Loucy (cell line): ENCODE measurements around the gene MLH1.

Experiments used
- CTCF ChIP-seq: fragments of 200-600 bp; sonication (generic); conservative IDR thresholded peaks from 2 replicates; pipeline ENCODE4 v1.5.1; 2014; ENCODE audit warnings: mild to moderate bottlenecking, antibody characterized with exemption, low read length
- EZH2phosphoT487 ChIP-seq: fragments of 200-600 bp; IDR thresholded peaks from 2 replicates; pipeline ENCODE4 v1.6.1; 2018; ENCODE audit warnings: antibody characterized with exemption, mild to moderate bottlenecking, moderate library complexity, borderline replicate concordance

- TF ChIP-seq CTCF: no peak
- no peak for TF ChIP-seq EZH2phosphoT487
Observed at GRCh38 chr3:36989005-36989404, 4.3 kb upstream of the MLH1 start.
